ENCODE measurements around the gene C12orf75.

The C12orf75 gene

GRCh38 chr12:105409279-105409678 is 78.8 kb downstream of the C12orf75 start:
- in situ Hi-C loops (cut with HindIII; ENCODE audit: low sequenced_read_pairs): loop anchor here (25.0 kb wide), 1 partner anchor 728 kb away; the partner anchor contains the start of gene NUAK1

- in situ Hi-C loops (cut with HindIII; ENCODE audit: low sequenced_read_pairs): loop anchor here (25.0 kb wide), 1 partner anchor 727 kb away; the partner anchor contains the start of gene NUAK1
Observed at GRCh38 chr12:105409801-105410471, 79.4 kb downstream of the C12orf75 start.

- in situ Hi-C loops (cut with HindIII; ENCODE audit: low sequenced_read_pairs): loop anchor here (25.0 kb wide), 1 partner anchor 723 kb away; the partner anchor contains the start of gene NUAK1
Observed at GRCh38 chr12:105413911-105414487, 83.5 kb downstream of the C12orf75 start.

GRCh38 chr12:105417732-105418131 is 87.2 kb downstream of the C12orf75 start:
- in situ Hi-C loops (cut with HindIII; ENCODE audit: low sequenced_read_pairs): loop anchor here (5.0 to 25.0 kb wide), 3 partner anchors 50 to 720 kb away; partner anchors contain the start of gene NUAK1

DNA sequence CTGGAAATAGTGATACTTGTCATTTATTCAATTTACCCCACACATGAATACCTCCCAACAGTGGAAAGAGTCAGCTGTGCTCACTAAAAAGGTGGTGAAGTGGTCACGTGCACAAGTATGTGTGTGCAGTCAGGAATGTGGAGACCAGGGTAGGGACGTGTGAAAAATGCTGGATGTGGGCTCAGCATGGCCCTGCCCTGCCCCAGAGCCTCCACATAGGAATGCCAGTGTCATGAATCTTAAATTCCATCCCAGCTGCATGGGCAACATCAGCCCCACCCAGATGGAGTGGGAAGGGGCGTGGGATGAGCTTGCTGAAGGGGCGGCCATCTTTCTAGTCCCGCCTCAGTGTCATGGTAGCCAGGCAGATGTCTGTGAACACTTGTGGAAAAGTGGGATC is 87.7 kb downstream of the C12orf75 start:
- in situ Hi-C loops (cut with HindIII; ENCODE audit: low sequenced_read_pairs): loop anchor here (5.0 to 25.0 kb wide), 3 partner anchors 49 to 719 kb away; partner anchors contain the start of gene NUAK1

DNA sequence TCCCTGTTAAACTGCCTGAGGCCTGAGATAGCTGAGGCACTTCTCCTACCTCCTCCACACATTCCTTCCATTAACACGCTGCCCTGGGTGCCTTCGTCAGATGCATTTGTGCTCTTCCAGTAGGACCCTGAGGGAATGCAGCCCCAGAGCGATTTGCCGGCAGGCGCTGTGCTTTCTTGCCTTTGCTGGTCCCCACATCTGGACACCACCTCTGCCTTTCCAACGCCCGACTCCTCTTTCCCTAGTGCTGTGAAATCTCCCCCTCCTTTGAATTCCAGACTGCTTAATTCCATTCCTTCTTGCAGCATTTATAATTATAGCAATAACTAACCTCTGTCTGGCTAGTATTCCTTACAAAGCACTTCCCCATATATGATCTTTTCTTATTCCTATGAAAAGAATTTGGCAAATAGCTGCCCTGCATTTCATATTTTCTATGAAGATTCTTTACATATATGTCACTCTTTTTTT is 88.4 kb downstream of the C12orf75 start:
- in situ Hi-C loops (cut with HindIII; ENCODE audit: low sequenced_read_pairs): loop anchor here (5.0 to 25.0 kb wide), 3 partner anchors 48 to 718 kb away; partner anchors contain the start of gene NUAK1

DNA sequence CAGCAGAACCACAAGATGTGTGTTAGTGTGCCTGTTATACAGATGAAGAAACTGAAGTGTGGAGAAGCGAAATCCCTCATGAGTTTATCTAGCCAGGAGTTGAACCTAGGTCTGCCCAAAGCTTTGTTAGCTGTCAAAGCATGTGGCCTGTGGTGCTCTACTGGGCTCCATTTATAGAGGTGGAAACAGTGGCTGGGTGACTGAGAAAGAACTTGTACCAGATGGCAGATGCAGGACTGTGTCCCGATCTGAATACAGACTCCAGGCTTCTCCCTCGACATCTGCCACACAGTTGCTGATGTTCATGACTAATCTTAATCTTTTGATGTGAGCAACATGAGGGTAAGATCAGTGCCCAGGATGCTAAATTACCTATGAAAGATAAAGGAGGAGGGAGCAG is 89.1 kb downstream of the C12orf75 start:
- in situ Hi-C loops (cut with HindIII; ENCODE audit: low sequenced_read_pairs): loop anchor here (5.0 to 25.0 kb wide), 3 partner anchors 48 to 718 kb away; partner anchors contain the start of gene NUAK1

DNA sequence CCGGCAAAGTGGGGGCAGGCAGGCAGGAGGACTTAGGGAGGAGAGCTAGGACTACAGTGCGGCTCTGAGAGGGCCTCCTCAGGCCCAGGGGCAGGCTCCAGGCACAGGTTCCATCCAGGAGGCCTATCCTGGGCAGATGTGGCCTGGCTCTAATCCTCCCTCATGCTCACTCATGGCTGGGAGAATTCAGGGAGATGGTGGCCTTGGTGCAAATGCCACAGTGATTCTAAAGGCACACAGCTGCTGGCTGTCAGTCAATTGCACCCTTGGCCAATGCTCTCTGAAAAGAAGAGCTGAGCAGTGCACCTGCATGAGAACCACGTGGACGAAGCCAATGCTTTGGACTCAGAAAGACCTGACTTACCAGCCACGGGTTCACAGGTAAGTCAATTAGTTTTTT is 89.6 kb downstream of the C12orf75 start:
- in situ Hi-C loops (cut with HindIII; ENCODE audit: low sequenced_read_pairs): loop anchor here (25.0 kb wide), 1 partner anchor 717 kb away; the partner anchor contains the start of gene NUAK1

DNA sequence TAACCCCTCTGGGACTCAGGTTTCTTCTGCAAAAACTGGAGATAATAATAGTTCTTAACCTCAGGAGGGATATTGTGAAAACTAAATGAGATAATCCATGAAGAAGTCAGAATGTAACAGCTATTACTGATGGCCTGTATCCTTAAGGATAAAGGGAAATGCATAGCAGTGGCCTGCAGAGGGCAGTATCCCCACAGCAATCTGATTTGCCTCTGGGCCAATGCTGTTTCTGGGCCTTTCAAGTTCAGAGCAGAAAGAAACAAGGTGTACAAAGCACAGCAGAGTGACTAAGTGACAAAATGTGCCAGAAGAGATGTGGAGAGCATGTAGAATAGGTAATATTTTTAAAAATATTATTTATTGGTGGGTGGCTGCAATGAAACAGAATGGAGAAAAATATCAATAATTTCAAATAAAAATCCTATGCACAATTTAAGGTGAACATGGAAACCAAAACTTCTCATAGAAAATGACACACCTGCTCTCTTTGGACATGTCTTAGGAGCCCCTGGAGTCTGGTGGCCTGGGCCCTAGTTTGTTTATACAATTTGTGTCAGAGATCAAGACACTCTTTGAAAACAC is 90.3 kb downstream of the C12orf75 start:
- in situ Hi-C loops (cut with HindIII; ENCODE audit: low sequenced_read_pairs): loop anchor here (25.0 kb wide), 1 partner anchor 717 kb away; the partner anchor contains the start of gene NUAK1
